GM12801 (cell line): Measurements from ENCODE around the gene PAFAH1B1.

Experiments used
- CTCF ChIP-seq: IDR thresholded peaks from one replicate; pipeline ENCODE4 v1.5.1; 2011; ENCODE audit warnings: control low read depth; ENCODE audit not compliant: insufficient read length; ENCODE audit errors: extremely low read depth

The PAFAH1B1 gene

GRCh38 chr17:2592971-2593820, at the start of gene PAFAH1B1:
Gene PAFAH1B1 (plus strand): TSS chr17:2593654. CDS start chr17:2638289, 44,635 bp downstream.
- TF ChIP-seq CTCF: no peak

- no peak for TF ChIP-seq CTCF
Measured at GRCh38 chr17:2545393-2545792, 48.1 kb upstream of the PAFAH1B1 start.

- no peak for TF ChIP-seq CTCF
Measured at GRCh38 chr17:2547176-2547575, 46.3 kb upstream of the PAFAH1B1 start.

- TF ChIP-seq CTCF: no peak
Measured at GRCh38 chr17:2549392-2550211, 43.9 kb upstream of the PAFAH1B1 start.

- no peak for TF ChIP-seq CTCF
Measured at GRCh38 chr17:2551493-2551892, 42.0 kb upstream of the PAFAH1B1 start.

GRCh38 chr17:2551928-2552327, 41.5 kb upstream of the PAFAH1B1 start:
- no peak for TF ChIP-seq CTCF

GRCh38 chr17:2560658-2561057, 32.8 kb upstream of the PAFAH1B1 start:
- TF ChIP-seq CTCF: no peak
